Measurements from ENCODE around the gene XG.
"Not testable (repeated sequence)": the region's sequence is repeated elsewhere in the genome, so short reads cannot be mapped to it uniquely, and the experiment has no call there.

XG gene, protein sequence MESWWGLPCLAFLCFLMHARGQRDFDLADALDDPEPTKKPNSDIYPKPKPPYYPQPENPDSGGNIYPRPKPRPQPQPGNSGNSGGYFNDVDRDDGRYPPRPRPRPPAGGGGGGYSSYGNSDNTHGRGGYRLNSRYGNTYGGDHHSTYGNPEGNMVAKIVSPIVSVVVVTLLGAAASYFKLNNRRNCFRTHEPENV

DNA sequence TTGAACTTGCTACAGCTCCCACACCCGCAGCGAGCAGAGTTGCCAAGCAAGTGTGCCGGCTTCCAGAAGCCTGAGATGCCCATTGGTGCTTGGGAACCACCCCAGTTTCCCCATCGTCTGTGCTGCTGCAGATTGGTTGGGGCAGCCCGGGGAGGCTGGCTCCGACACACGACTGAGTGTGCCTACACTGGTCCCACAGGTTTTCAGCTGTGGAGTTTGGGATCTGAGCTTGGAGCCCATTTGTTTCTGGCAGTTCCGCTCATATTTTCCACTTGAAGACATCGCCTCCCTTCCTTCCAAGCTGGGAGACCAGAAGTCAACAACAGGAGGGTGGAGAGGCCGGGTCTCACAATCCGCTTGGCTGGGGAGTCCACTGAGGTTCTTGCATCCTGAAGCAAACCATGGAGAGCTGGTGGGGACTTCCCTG is at the start of gene XG:
TSS of gene XG (plus strand) at position 167 of the 427 bp plus-strand sequence. CDS start at position 402, 235 bp downstream.
- DNase-seq, result not testable (repeated sequence)

DNA sequence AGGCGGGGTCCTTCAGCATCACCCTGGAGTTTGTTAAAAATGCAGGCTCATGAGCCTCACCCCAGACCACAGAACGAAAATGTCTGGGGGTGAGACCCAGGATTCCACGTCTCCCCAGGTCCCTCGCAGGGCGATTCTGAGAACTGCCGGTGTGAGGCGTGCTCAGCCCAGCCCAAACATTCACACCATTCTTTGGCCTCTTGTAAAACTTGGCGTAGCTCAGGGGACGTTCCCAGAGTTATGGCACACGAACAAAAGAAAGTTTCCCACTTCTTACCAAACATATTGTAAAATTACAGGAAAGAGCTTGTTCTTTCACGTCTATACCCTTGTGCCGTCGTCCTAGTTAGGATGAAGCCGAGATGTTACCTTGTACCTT is 47.9 kb upstream of the XG start:
- no peak for DNase-seq

DNA sequence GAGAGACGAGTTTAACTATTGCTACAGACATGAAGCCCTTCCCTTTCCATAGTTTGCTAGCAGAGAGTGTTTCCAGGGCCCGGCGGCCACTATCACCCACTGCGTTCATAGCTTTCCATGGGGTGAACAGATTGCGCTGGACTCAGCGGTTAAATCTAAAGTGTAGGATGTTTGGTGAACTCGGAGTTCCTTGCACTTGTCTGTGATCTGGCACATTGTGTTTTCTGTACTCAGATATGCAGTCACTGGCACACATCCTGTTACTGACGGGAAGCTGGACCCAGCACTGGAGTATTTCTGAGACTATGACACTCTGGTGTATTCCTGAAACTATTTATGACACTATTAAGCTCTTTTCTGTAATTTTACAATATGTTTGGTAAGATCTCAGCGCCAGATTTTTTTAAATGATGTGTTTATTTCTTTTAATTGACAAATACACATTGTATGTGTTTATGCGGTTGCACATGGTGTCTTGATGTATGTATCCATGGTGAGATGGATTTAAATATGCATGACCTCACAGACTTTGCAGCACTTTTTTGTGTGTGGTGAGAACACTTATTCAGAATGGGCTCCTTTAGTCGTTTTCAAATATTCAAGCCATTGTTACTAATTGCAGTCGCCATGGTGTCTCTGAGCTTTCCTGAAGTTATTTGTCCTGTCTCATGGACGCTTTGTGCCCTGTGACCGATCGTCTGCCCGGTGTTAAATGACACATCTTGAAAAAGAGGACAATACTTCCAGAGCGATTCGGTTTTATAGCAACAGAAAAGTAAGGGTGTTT is 46.6 kb upstream of the XG start:
- no peak for DNase-seq

- no peak for DNase-seq
Measured at GRCh38 chrX:2707334-2707760, 44.5 kb upstream of the XG start.

- DNase-seq, result no peak
Measured at GRCh38 chrX:2708021-2708420, 43.8 kb upstream of the XG start.

DNA sequence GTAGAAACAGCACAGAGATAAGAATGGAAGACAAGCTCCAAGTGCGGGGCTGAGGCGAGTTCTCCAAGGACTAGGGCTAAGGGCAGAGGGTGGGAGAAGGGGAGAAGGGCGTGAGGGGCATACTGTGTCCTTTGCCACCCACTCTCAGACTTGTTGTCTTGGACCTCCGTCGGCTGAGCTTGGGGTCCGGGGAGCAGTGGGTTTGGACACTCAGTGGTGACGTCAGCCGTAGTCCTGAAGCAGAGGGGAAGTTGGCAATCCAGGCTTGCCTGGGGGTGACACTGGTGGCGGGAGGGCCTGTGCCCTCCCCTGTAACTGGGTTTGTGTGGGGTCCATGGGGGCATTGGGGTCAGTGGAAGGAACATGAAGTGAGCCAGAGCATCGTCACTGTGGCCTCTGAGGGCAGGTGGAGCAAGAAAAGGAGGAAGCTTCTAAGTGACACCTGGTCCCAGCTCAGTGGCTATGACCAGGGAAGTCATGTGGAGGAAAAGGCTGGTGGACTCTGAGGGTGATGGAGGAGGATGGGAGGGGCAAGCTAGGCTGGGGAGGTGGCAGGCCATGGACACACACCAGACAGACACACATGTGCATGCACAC is 43.1 kb upstream of the XG start:
- DNase-seq, result no peak

DNA sequence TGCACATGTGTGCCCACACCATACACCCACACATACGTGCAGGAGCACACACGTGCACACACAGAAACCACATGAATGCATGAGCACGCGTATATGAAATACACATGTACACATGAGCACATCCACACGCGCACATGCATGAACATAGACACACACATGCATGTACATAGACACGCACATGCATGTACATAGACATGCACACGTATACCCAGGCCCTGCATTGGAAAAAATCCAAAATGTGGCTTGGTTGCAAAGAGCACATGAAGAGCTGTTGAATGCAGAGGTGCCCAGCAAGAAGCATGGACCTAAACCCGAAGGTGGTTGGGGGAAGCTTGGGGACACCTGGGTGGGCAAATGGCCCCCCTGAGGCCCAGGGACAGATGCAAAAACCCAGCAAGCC is 42.3 kb upstream of the XG start:
- DNase-seq, result no peak

GRCh38 chrX:2710041-2710840 is 41.6 kb upstream of the XG start:
- DNase-seq, result no peak

- no peak for DNase-seq
Measured at GRCh38 chrX:2711441-2711840, 40.4 kb upstream of the XG start.

DNA sequence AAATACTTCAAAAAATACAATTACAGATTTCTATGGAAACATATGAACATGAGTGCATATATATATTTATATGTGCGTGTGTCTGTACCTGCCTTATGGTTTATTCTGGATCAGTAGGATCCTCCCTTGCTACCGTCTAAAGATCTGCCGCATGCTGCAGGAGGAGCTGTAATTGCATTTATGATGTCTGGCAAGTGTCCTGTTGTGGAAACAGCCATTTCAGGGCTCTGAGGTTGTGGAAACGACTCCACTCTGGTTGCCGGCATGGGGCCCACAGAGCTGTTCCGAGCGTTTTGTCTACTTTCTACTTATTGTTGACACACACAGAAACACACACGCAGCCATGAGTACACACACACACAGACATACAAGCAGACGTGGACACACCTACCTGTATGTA is 39.4 kb upstream of the XG start:
- no peak for DNase-seq

GRCh38 chrX:2712890-2713840 is 38.7 kb upstream of the XG start:
- DNase-seq, result no peak

GRCh38 chrX:2714551-2714950 is 37.3 kb upstream of the XG start:
- no peak for DNase-seq

GRCh38 chrX:2715066-2715600 is 36.7 kb upstream of the XG start:
- DNase-seq, result no peak

GRCh38 chrX:2717312-2717711 is 34.5 kb upstream of the XG start:
- no peak for DNase-seq

- DNase-seq, result no peak
Measured at GRCh38 chrX:2718821-2719220, 33.0 kb upstream of the XG start.

- DNase-seq, result no peak
Measured at GRCh38 chrX:2719774-2720447, 31.9 kb upstream of the XG start.

GRCh38 chrX:2723286-2723879 is 28.5 kb upstream of the XG start:
- DNase-seq, result no peak

- DNase-seq, result not testable (repeated sequence)
Measured at GRCh38 chrX:2727264-2727663, 24.6 kb upstream of the XG start.

GRCh38 chrX:2732076-2732475 is 19.8 kb upstream of the XG start:
- DNase-seq, result no peak

DNA sequence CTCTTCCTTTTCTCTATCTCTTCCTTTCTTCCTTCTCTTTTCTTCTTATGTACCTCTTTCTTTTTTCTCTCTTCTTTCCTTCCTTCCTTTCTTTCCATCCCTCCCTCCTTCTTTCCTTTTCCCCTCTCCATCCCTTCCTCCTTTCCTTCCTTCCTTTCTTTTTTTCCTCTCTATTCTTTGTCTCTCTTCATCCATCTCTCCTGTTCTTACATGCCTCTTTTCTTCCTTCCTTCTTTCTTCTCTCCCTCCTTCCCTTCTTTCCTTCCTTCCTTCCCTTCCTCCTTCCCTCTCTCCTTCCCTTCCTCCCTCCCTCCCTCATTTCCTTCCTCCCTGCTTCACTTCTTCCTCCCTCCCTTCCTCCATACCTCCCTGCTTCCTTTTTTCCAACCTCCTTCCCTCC is 19.2 kb upstream of the XG start:
- DNase-seq, result no peak

DNA sequence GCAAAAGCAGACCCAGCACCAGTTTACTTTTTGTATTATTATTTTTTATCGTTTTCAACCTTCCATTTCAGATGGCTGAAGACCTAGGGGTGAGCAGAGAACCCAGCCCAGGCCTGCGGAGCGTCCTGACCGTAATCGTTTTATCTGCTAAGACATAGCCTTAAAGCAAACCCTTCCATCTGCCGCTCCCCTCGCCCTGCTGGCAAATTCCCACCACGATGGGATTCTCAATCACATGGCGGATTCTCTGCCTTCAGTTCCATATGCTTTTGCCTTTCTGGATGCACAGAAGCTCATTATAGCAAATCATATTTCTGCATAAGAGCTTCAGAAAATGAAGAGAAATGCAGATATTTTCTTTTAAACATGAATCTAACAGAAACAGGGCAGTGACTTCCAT is 18.6 kb upstream of the XG start:
- no peak for DNase-seq
